ENCODE data around the gene TBC1D24.

TBC1D24 gene

GRCh38 chr16:2480948-2481347 is 6.0 kb downstream of the TBC1D24 start:
- no peak overlapping the region for H3K9ac ChIP-seq (ENCODE audit: low read length)

GRCh38 chr16:2481676-2482075 is 6.7 kb downstream of the TBC1D24 start:
- no peak overlapping the region for H3K9ac ChIP-seq (ENCODE audit: low read length)
- H3K4me1 ChIP-seq (ENCODE audit: insufficient read depth, low read length, severe bottlenecking) = peaks cover under 1% of the 10 kb centered on the region
- no peaks in the 10 kb centered on the region for H3K9me2 ChIP-seq (ENCODE audit: low read depth, low read length)
- no peaks in the 10 kb centered on the region for H3K36me3 ChIP-seq (ENCODE audit: insufficient read depth, low read length)
- H3K9me3 ChIP-seq (ENCODE audit: low read length) = no peaks in the 10 kb centered on the region
- no peak overlapping the region for H3K4me3 ChIP-seq (ENCODE audit: low read depth, low read length, poor library complexity, severe bottlenecking)
- H3K27ac ChIP-seq (ENCODE audit: low read depth, low read length, poor library complexity, severe bottlenecking) = no peak overlapping the region
- no peaks in the 10 kb centered on the region for H4K20me1 ChIP-seq (ENCODE audit: insufficient read depth, low read length)
- H3K27me3 ChIP-seq (ENCODE audit: insufficient read depth, low read length) = no peaks in the 10 kb centered on the region; the same call in 1 of the 2 replicates
- no peak for TF ChIP-seq CTCF (IDR thresholded peaks at IDR 0.05; ENCODE audit: low read length)
- TF ChIP-seq EZH2 (IDR thresholded peaks at IDR 0.05; ENCODE audit: borderline replicate concordance, low read length) = no peak
- no peaks in the 10 kb centered on the region for H3F3A ChIP-seq (ENCODE audit: insufficient read depth, low read length)
- no peaks in the 10 kb centered on the region for H3K79me2 ChIP-seq (ENCODE audit: insufficient read depth, low read length)
- H3K4me2 ChIP-seq (ENCODE audit: low read length) = no peak overlapping the region
- no peak overlapping the region for H2AFZ ChIP-seq (ENCODE audit: low read length)

More at GRCh38 chr16:2480948-2481347, 6.0 kb downstream of the TBC1D24 start:
- no peaks in the 10 kb centered on the region for H3K9me2 ChIP-seq (ENCODE audit: low read depth, low read length)
- H3K4me1 ChIP-seq (ENCODE audit: insufficient read depth, low read length, severe bottlenecking) = peaks cover 3% of the 10 kb centered on the region
- no peak overlapping the region for H3K4me3 ChIP-seq (ENCODE audit: low read depth, low read length, poor library complexity, severe bottlenecking)
- H3K27ac ChIP-seq (ENCODE audit: low read depth, low read length, poor library complexity, severe bottlenecking) = no peak overlapping the region
- H3K79me2 ChIP-seq (ENCODE audit: insufficient read depth, low read length) = no peaks in the 10 kb centered on the region
- H2AFZ ChIP-seq (ENCODE audit: low read length) = no peak overlapping the region
- no peaks in the 10 kb centered on the region; the same call in 1 of the 2 replicates for H3K27me3 ChIP-seq (ENCODE audit: insufficient read depth, low read length)
- H3K9me3 ChIP-seq (ENCODE audit: low read length) = no peaks in the 10 kb centered on the region
- H3K36me3 ChIP-seq (ENCODE audit: insufficient read depth, low read length) = no peaks in the 10 kb centered on the region
- TF ChIP-seq CTCF (IDR thresholded peaks at IDR 0.05; ENCODE audit: low read length) (no peak), EZH2 (IDR thresholded peaks at IDR 0.05; ENCODE audit: borderline replicate concordance, low read length) (no peak)
- H3F3A ChIP-seq (ENCODE audit: insufficient read depth, low read length) = no peaks in the 10 kb centered on the region
- H3K4me2 ChIP-seq (ENCODE audit: low read length) = no peak overlapping the region
- H4K20me1 ChIP-seq (ENCODE audit: insufficient read depth, low read length) = no peaks in the 10 kb centered on the region

- TF ChIP-seq CTCF (IDR thresholded peaks at IDR 0.05; ENCODE audit: low read length) = no peak
- TF ChIP-seq EZH2 (IDR thresholded peaks at IDR 0.05; ENCODE audit: borderline replicate concordance, low read length) = no peak
- Histone ChIP-seq H3K9me2 (ENCODE audit: low read depth, low read length) (no peaks in the 10 kb centered on the region), H3K4me1 (ENCODE audit: insufficient read depth, low read length, severe bottlenecking) (peaks cover 7% of the 10 kb centered on the region), H3K79me2 (ENCODE audit: insufficient read depth, low read length) (no peaks in the 10 kb centered on the region), H3K27ac (ENCODE audit: low read depth, low read length, poor library complexity, severe bottlenecking) (no peak overlapping the region), H3F3A (ENCODE audit: insufficient read depth, low read length) (no peaks in the 10 kb centered on the region), H3K4me2 (ENCODE audit: low read length) (no peak overlapping the region), H3K4me3 (ENCODE audit: low read depth, low read length, poor library complexity, severe bottlenecking) (no peak overlapping the region), H3K9ac (ENCODE audit: low read length) (no peak overlapping the region), H4K20me1 (ENCODE audit: insufficient read depth, low read length) (no peaks in the 10 kb centered on the region), H3K9me3 (ENCODE audit: low read length) (no peaks in the 10 kb centered on the region), H2AFZ (ENCODE audit: low read length) (no peak overlapping the region), H3K36me3 (ENCODE audit: insufficient read depth, low read length) (no peaks in the 10 kb centered on the region), H3K27me3 (ENCODE audit: insufficient read depth, low read length) (no peaks in the 10 kb centered on the region; the same call in 1 of the 2 replicates)
These were observed 7.3 kb downstream of the TBC1D24 start for GRCh38 chr16:2482249-2482648.

Measured in OCI-LY1 (cell line).